Sigmoid colon (tissue), 4 donors: ENCODE results near the gene VGLL4.

Experiments
- EP300 ChIP-seq, 4 donors: sonication (generic); formaldehyde crosslinking; IDR thresholded peaks; one replicate each; pipeline ENCODE4 v1.6.1; 2017; ENCODE audit warnings: antibody characterized with exemption in 4 of 4
- POLR2A ChIP-seq, 2 donors: fragments of 450-650 bp; IDR thresholded peaks; one replicate each; pipeline ENCODE4 v1.6.1; 2016; ENCODE audit warnings: antibody characterized with exemption in 2 of 2, mild to moderate bottlenecking in 2 of 2, moderate library complexity in 2 of 2
- POLR2AphosphoS5 ChIP-seq, 4 donors: sonication (generic); formaldehyde crosslinking; IDR thresholded peaks; one replicate each; pipeline ENCODE4 v1.6.1; 2017; ENCODE audit warnings: antibody characterized with exemption in 4 of 4
- TF ChIP-seq, protein P1 (sequence below), 4 experiments: fragments of 450-650 bp in 3 of 4; fragments of 200-600 bp in 1 of 4; IDR thresholded peaks; one replicate each; pipeline ENCODE4 v1.5.1; 2016 to 2019; ENCODE audit warnings: antibody characterized with exemption in 4 of 4, mild to moderate bottlenecking in 3 of 4, moderate library complexity in 2 of 4

DNA sequence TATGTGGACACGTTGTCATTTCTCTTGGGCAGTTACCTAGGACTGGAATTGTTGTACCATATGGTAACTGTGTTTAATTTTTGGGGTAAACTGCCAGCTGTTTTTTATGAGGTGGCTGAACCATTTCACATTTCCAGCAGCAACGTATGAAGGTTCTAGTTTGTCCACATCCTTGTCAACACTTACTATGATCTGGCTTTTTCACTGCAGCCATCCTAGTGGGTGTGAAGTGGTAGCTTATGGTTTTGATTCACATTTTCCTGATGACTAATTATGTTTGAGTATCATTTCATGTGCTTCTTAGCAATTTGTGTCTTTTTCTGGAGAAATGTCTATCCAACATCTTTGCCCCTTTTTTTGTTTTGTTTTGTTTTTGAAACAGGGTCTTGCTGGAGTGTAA, 96.2 kb downstream of the VGLL4 start:
- TF ChIP-seq, protein P1, sequence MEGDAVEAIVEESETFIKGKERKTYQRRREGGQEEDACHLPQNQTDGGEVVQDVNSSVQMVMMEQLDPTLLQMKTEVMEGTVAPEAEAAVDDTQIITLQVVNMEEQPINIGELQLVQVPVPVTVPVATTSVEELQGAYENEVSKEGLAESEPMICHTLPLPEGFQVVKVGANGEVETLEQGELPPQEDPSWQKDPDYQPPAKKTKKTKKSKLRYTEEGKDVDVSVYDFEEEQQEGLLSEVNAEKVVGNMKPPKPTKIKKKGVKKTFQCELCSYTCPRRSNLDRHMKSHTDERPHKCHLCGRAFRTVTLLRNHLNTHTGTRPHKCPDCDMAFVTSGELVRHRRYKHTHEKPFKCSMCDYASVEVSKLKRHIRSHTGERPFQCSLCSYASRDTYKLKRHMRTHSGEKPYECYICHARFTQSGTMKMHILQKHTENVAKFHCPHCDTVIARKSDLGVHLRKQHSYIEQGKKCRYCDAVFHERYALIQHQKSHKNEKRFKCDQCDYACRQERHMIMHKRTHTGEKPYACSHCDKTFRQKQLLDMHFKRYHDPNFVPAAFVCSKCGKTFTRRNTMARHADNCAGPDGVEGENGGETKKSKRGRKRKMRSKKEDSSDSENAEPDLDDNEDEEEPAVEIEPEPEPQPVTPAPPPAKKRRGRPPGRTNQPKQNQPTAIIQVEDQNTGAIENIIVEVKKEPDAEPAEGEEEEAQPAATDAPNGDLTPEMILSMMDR (IDR thresholded peaks at IDR 0.05): no peak
- TF ChIP-seq EP300 (IDR thresholded peaks at IDR 0.05) (no peak), POLR2AphosphoS5 (IDR thresholded peaks at IDR 0.05) (no peak), POLR2A (IDR thresholded peaks at IDR 0.05) (no peak)
